GM18499 (cell line): Measurements from ENCODE around the gene IFT57.
"Not testable (repeated sequence)": the region's sequence is repeated elsewhere in the genome, so short reads cannot be mapped to it uniquely, and the experiment has no call there.

ENCODE experiments used
- ATAC-seq: cut with Tn5 transposase; IDR thresholded peaks from one replicate; pipeline ENCODE4 v1.9.1; 2021; ENCODE audit warnings: moderate number of reproducible peaks; ENCODE audit not compliant: insufficient read depth, unreplicated experiment

IFT57 gene, protein sequence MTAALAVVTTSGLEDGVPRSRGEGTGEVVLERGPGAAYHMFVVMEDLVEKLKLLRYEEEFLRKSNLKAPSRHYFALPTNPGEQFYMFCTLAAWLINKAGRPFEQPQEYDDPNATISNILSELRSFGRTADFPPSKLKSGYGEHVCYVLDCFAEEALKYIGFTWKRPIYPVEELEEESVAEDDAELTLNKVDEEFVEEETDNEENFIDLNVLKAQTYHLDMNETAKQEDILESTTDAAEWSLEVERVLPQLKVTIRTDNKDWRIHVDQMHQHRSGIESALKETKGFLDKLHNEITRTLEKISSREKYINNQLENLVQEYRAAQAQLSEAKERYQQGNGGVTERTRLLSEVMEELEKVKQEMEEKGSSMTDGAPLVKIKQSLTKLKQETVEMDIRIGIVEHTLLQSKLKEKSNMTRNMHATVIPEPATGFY

GRCh38 chr3:108221911-108222852 lies at the start of gene IFT57:
Gene IFT57, minus strand, starts transcription at chr3:108222424. Its CDS starts 102 bp downstream, at chr3:108222322.
- ATAC-seq = peak; percentile 77

- no peak for ATAC-seq
Observed at GRCh38 chr3:108271626-108272025, 49.4 kb upstream of the IFT57 start.

DNA sequence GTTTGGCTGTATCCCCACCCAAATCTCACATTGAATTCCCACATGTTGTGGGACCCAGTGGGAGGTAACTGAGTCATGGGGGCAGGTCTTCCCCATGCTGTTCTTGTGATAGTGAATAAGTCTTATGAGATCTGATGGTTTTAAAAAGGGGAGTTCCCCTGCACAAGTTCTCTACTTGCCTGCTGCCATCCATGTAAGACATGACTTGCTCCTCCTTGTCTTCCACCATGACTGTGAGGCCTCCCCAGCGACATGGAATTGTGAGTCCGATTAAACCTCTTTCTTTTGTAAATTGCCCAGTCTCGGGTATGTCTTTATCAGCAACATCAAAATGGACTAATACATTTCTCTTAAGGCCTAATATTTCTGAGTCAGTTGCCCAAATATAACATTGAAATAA lies 46.0 kb upstream of the IFT57 start:
- not testable (repeated sequence) for ATAC-seq

DNA sequence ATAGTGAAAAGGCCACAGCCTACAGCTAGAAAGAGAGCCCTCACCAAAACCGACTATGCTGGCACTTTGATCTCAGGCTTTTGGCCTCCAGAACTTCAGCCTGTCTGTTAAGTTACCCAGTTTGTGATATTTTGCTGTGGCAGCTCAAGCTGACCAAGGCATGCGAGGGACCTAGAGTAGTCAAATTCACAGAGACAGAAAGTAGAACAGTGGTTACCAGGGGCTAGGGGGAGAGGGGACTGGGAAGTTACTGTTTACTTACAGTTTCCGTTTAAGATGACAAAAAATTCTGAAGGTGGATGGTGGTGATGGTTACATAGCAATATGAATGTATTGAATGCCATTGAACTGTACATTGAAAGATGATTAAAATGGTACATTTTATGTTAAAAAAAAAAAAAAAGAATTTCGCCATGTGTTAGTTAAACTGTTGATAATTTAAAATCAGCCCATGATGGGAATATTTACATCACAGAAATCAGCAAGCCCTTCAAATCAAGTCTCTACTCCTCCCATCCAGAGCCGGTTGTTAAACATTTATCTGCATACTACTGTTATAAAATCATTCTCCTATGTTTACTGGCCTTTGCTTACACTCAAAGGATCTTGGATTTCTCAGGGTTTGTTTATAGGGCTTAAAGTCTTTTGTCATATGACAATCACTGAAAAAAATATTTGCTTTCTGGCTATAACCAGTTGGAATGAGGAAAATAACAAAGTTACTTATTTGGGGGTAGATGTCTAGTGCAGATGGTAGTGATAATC lies 42.5 kb upstream of the IFT57 start:
- ATAC-seq = not testable (repeated sequence)

DNA sequence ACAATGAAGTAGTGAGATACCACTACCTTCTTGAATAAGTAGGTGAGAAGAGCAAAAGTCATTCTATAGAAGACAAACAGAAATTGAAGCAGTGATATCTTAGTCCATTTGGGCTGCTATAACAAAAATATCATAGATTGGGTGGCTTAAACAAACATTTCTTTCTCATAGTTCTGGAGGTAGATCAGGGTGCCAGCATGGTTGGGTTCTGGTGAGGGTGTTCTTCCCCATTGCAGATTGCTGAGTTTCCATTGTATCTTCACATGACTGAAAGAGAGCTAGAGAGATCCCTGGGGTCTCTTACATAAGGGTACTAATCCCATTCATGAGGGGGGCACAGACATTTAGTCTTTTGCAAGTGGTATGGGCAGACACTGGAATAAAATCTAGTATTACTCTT lies 32.9 kb upstream of the IFT57 start:
- no peak for ATAC-seq

DNA sequence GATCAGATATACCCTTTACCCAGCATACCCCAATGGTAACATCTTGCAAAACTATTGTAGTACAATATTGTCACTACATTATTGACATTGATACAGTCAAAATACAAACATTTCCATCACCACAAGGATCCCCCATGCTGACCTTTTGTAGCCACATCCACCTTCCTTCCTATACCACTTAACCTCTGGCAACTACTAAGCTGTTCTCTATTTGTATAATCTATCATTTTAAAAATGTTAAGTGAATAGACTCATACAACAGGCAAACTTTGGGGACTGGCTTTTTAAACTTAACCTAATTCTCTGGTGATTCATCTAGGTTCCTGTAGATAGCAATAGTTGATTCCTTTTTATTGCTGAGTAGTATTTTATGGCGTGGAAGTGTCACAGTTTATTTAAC lies 29.6 kb upstream of the IFT57 start:
- no peak for ATAC-seq

DNA sequence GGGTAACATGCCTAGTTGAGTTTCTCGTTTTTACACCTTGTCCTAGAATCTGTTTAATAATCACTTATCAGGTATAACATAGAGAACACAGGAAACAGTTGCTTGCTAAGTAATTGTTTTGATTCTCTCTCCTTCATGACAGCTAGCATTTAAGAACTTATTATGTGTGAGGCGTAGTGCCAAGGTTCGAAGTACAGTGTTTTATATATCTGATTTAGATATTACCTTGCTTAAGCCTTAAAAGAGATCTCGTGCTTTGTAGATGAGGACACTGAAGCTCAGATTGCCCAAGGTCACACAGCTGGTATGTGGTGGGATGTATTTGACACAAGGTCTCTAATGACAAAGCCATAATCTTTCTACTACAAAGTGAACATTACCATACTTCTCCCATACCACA lies 29.0 kb upstream of the IFT57 start:
- no peak for ATAC-seq

GRCh38 chr3:108250626-108251025 lies 28.4 kb upstream of the IFT57 start:
- no peak for ATAC-seq

DNA sequence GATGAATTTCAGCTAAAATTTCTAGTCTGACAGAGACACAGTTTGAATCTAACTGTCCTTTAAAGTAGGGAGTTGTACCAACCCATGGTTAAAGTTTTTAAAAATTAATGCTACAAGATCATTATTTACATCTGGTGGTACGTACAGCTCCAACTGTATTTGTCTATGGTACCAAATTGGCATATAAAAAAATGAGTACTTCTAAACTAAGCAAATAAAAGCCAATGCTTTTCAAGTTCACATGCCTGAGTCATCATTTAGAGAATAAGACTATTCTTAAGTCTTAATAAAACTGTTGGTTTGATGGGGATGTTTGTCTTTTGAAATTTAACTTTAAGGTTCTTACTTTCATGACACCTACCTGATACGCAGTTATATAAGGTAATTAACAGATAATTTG lies 21.0 kb upstream of the IFT57 start:
- ATAC-seq = no peak

GRCh38 chr3:108242776-108243175 lies 20.6 kb upstream of the IFT57 start:
- no peak for ATAC-seq

- ATAC-seq = no peak
Observed at GRCh38 chr3:108241721-108242120, 19.5 kb upstream of the IFT57 start.

GRCh38 chr3:108241146-108241545 lies 18.9 kb upstream of the IFT57 start:
- no peak for ATAC-seq

GRCh38 chr3:108239082-108239481 lies 16.9 kb upstream of the IFT57 start:
- ATAC-seq = no peak

- ATAC-seq = no peak
Observed at GRCh38 chr3:108235290-108235689, 13.1 kb upstream of the IFT57 start.

DNA sequence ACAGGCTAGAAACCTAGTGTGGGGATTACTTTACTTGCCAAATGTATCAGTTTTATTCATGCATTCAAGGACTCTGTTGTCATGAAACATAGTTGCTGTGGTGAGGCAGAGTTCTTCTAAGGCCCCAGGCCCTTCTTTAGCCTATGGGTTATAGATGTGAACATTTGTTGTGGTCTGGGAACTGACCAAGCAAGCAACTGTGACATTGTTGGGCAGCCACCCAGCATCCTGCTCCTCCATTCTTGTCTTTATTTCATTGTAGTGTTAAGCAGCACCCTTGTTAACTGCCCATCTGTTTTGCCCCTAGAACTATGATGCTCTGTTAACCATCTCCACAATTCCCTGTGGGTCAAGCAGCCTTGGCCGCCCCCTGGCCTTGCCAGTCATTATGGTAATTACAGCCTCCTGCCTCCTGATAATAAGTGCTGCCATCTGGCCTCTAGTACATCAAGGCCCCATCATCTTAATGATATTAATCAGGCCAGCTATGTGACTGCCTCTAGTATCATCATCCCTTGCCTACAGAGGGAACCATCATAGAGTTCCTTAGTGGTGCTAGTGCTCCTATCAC lies 12.2 kb upstream of the IFT57 start:
- no peak for ATAC-seq

GRCh38 chr3:108228286-108228685 lies 6.1 kb upstream of the IFT57 start:
- ATAC-seq = no peak

DNA sequence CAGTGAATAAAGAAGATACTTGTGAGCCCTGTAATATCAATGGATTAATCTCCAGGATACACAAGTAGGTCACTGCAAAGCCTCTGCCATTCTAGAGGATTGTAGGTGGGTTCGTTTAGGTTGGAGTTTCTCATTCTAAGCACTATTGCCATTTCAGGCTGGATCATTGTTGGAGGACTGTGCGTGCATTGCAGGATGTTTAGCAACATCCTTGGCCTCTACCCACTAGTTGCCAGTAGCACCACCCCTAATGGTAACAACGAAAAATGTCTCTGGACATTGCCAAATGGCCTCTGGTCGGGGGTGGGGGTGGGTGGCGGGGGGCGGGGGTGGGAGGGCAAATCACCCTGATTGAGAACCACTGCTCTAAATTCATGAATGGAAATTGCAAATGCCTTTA lies 4.9 kb upstream of the IFT57 start:
- no peak for ATAC-seq

DNA sequence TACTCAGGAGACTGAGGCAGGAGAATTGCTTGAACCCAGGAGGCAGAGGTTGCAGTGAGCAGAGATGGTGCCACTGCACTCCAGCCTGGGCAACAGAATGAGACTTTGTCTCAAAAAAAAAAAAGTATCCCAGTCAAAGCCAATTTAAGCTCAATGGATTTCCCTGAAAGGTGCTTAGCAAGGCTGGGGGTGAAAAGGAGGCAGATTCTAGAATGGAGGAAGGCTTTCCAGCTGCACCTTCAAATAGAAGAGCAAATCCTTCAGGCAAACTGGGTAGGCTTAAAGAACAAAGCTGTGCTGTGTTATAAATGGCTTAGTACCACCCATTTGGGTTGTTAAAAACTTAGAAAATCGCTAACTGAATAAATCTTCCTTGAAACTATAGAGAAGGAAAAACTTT lies 3.0 kb upstream of the IFT57 start:
- no peak for ATAC-seq

DNA sequence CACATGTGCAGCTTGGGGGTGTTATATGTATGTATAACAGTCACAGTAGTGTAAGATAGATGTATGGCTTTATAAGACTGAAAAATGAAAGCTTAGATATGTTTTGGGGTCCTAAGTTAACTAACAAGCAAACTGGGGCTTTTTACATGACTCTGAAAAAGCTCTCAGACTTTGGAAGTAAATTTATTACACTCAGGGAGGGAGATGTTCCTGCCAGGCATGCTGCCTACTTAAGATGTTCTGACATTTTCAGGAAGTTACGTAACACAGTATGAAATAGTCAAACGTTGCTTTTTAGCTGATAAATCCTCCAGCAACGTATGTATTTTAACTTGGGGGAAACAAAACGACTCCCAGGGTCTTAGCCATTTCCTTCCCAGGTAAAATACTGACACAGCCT lies 1.7 kb upstream of the IFT57 start:
- no peak for ATAC-seq

DNA sequence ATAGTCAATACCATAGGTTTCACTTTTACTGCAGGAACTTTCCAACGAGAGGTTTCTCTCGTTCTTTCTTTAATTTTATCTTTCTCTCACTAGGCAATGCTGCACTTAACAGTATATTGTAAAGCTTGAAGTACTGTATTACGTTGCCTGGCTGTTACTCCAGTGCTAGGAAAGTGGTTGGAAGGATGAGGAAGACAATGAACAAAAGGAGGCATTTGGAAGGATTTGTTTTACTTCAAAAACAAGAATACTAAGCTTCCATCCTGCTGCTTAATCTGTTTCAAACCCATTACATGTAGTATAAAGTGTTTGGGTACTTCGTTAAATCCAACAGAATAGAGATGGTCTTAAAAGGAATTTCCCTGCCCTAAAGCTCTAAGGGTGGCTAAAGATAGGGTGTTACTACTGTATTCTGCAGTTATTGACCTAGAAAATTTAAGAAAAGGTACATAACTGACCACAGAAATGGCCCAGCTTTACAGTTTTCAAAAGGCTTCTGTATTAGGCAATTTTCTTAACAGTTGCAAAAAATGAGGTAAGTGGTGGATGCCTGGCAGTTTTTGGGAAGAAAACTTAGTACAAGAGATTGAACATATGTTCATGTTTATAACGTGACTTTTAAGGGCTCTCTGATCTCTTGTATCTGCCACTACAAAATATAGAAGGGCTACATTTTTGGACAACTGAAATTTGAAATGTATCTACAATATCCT lies 785 bp upstream of the IFT57 start:
- ATAC-seq = no peak
